DND-41 (cell line): Measurements from ENCODE around the gene TMEM9.

ENCODE experiments used
- ATAC-seq: fragments of 200-7000 bp; cut with Tn5 transposase; 3 replicates; pipeline ENCODE4 v1.9.1; 2021; ENCODE audit warnings: low read depth; ENCODE audit not compliant: insufficient read depth
- DNase-seq: peaks from one replicate; pipeline ENCODE4 v3.0.0-alpha.2; 2020
- H2AFZ ChIP-seq: 2 replicates; pipeline ENCODE4 v1.6.0; 2012; ENCODE audit warnings: low read depth, low read length
- H3K27ac ChIP-seq: 2 replicates; pipeline ENCODE4 v1.5.1; 2012; ENCODE audit warnings: low read length, inconsistent platforms
- H3K27me3 ChIP-seq: fragments of 200-600 bp; sonication (generic); 2 replicates; pipeline ENCODE4 v1.6.0; 2012; ENCODE audit warnings: low read length, mild to moderate bottlenecking, inconsistent platforms; ENCODE audit not compliant: insufficient read depth, poor library complexity
- H3K36me3 ChIP-seq: 2 replicates; pipeline ENCODE4 v1.5.1; 2012; ENCODE audit warnings: low read length, inconsistent platforms; ENCODE audit not compliant: insufficient read depth
- H3K4me1 ChIP-seq: 2 replicates; pipeline ENCODE4 v1.5.1; 2012; ENCODE audit warnings: mild to moderate bottlenecking, low read length; ENCODE audit not compliant: insufficient read depth
- H3K4me2 ChIP-seq: 2 replicates; pipeline ENCODE4 v1.6.0; 2012; ENCODE audit warnings: mild to moderate bottlenecking, moderate library complexity, low read length, inconsistent platforms; ENCODE audit not compliant: insufficient read depth
- H3K4me3 ChIP-seq, 2 experiments: fragments of 200-600 bp in 1 of 2; shearing (Covaris generic) in 1 of 2; 2 replicates each; pipeline ENCODE4 v1.5.1; 2012 to 2016; ENCODE audit warnings: inconsistent platforms in 2 of 2, low read length in 2 of 2, mild to moderate bottlenecking in 2 of 2, low read depth in 1 of 2, moderate library complexity in 1 of 2
- H3K79me2 ChIP-seq: 2 replicates; pipeline ENCODE4 v1.6.0; 2012; ENCODE audit warnings: low read length, inconsistent platforms; ENCODE audit not compliant: insufficient read depth
- H3K9ac ChIP-seq: 2 replicates; pipeline ENCODE4 v1.6.0; 2012; ENCODE audit warnings: low read depth, mild to moderate bottlenecking, inconsistent platforms, low read length, moderate library complexity
- H3K9me3 ChIP-seq: 2 replicates; pipeline ENCODE4 v1.5.1; 2012; ENCODE audit warnings: low read length, moderate library complexity, mild to moderate bottlenecking, inconsistent platforms; ENCODE audit not compliant: insufficient read depth, severe bottlenecking
- H4K20me1 ChIP-seq: 2 replicates; pipeline ENCODE4 v1.6.0; 2012; ENCODE audit warnings: low read length; ENCODE audit not compliant: insufficient read depth
- EZH2 ChIP-seq: IDR thresholded peaks from 3 replicates; pipeline ENCODE4 v1.6.1; 2012; ENCODE audit warnings: borderline replicate concordance, low read depth, mild to moderate bottlenecking, moderate library complexity, low read length, inconsistent platforms; ENCODE audit not compliant: severe bottlenecking
- TF ChIP-seq, protein P1 (sequence below): IDR thresholded peaks from 2 replicates; pipeline ENCODE4 v1.5.1; 2012; ENCODE audit warnings: borderline replicate concordance, low read length, moderate library complexity, mild to moderate bottlenecking; ENCODE audit not compliant: poor library complexity, severe bottlenecking; ENCODE audit errors: extremely low read depth

Gene TMEM9

DNA sequence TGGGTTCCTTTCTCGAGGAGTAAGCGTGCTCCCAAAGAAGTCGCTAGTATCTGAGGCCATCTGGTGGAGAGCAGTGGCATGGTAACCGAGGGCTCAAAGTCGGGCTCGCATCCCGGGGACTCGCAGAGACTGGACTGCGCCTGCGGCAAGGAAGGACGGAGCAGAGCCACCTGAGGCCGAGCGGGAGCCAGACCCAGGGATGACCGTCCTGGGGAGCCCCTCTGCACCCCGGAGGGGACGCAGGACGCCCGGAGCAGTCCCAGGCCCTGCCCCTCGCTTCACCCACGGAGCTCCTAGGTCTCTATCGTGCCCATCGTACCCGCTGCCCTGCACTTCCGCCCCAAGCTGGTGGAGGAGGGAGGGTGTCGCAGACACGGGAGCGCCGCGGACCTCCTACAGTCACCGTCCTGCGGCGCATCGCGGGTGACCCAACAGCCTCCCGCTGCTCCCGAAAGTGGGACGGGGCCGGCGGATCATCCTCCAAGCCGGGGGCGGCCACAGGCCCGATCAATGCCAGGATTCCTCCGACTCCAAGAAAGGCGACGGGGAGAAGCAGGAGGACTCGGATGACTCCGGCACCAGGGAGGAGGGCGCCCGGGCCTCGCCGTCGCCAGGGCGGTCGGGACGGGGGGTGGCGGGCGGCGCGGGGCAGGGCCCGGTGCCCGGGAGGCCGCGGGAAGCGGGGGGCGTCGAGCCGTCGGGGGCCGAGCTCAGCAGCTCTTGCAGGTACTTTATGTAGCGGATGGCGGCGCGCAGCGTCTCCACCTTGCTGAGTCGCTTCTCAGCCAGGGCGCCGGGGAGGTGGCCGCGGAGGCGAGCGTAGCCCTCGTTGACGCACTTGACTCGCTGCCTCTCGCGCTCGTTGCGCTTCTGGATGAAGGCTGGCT is 39.8 kb downstream of the TMEM9 start:
- no peak for TF ChIP-seq EZH2
- TF ChIP-seq, protein P1, sequence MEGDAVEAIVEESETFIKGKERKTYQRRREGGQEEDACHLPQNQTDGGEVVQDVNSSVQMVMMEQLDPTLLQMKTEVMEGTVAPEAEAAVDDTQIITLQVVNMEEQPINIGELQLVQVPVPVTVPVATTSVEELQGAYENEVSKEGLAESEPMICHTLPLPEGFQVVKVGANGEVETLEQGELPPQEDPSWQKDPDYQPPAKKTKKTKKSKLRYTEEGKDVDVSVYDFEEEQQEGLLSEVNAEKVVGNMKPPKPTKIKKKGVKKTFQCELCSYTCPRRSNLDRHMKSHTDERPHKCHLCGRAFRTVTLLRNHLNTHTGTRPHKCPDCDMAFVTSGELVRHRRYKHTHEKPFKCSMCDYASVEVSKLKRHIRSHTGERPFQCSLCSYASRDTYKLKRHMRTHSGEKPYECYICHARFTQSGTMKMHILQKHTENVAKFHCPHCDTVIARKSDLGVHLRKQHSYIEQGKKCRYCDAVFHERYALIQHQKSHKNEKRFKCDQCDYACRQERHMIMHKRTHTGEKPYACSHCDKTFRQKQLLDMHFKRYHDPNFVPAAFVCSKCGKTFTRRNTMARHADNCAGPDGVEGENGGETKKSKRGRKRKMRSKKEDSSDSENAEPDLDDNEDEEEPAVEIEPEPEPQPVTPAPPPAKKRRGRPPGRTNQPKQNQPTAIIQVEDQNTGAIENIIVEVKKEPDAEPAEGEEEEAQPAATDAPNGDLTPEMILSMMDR, result peak; percentile 83
- Histone ChIP-seq H3K27ac (no peak overlapping the region), H3K4me2 (peak overlapping the region; percentile 76), H4K20me1 (no peaks in the 10 kb centered on the region), H3K27me3 (no peaks in the 10 kb centered on the region), H3K9ac (peak overlapping the region; percentile 46), H3K4me3 (peak overlapping the region in 1 of 2 experiments; percentile 52; a peak in 2 of 4 replicates), H3K79me2 (no peaks in the 10 kb centered on the region), H3K9me3 (no peaks in the 10 kb centered on the region), H3K36me3 (no peaks in the 10 kb centered on the region), H3K4me1 (peaks cover 14% of the 10 kb centered on the region), H2AFZ (peak overlapping the region; percentile 72)
- ATAC-seq, result peak; percentile 91
- DNase-seq, result peak; percentile 77

DNA sequence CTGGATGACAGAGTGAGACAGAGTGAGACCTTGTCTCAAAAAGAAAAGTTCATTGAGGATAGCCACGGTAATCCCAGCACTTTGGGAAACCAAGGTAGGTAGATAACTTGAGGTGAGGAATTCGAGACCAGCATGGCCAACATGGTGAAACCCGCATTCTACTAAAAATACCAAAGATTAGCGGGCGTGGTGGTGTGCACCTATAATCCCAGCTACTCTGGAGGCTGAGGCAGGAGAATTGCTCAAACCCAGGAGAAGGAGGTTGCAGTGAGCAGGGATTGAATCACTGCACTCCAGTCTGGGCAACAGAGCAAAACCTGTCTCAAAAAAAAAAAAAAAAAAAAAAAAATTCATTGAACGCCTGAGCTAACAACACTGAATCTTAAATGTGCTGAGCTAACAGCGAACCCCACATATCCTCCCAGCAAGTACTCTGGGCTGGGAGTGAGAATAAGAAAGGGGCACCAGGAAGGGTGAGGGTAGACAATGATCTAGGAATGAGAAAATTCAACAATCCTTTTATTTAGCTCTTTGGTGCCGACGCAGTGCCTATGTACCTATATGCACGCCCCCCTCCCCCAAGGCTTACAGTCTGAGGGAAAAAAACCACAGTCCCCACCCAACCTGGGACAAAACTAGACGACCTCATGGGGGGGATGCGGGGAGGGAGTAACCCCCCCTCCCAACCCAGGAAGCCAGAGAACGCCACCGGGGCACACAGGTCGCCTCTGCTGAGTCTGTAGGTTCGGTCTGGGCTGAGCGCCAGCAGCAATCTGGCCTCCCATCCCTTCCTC is 40.6 kb downstream of the TMEM9 start:
- no peak for DNase-seq
- Histone ChIP-seq H3K4me3 (peak overlapping the region in 1 of 2 experiments; percentile 52; a peak in 2 of 4 replicates), H3K27me3 (no peaks in the 10 kb centered on the region), H3K79me2 (no peaks in the 10 kb centered on the region), H3K27ac (no peak overlapping the region), H3K4me1 (peaks cover 11% of the 10 kb centered on the region), H2AFZ (peak overlapping the region; percentile 72; the same call in 1 of the 2 replicates), H3K4me2 (peak overlapping the region; percentile 76), H4K20me1 (no peaks in the 10 kb centered on the region), H3K36me3 (no peaks in the 10 kb centered on the region), H3K9ac (no peak overlapping the region; the same call in 1 of the 2 replicates), H3K9me3 (no peaks in the 10 kb centered on the region)
- TF ChIP-seq EZH2, result no peak
- TF ChIP-seq, protein P1, result no peak
- ATAC-seq, result no peak

DNA sequence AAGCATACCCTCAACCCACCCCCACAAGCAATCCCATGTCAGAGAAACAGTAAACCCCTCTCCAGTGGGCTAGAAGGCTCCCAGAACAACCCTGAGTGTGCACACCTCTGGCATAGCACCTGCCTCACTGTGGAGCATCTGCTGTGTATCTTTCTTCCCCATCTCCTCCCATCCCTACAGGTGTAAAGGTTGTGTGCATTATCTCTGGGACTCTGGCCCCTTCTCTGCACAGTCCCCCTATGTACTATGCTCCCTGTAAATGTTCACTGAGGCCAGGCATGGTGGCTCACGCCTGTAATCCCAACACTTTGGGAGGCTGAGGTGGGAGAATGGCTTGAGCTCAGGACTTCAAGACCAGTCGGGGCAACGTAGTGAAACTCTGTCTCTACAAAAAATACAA is 41.3 kb downstream of the TMEM9 start:
- Histone ChIP-seq H3K27me3 (no peaks in the 10 kb centered on the region), H3K4me3 (no peak overlapping the region), H3K9me3 (no peaks in the 10 kb centered on the region), H3K79me2 (no peaks in the 10 kb centered on the region), H3K27ac (no peak overlapping the region), H4K20me1 (no peaks in the 10 kb centered on the region), H3K4me2 (no peak overlapping the region), H3K36me3 (no peaks in the 10 kb centered on the region), H3K9ac (no peak overlapping the region), H3K4me1 (peaks cover 11% of the 10 kb centered on the region), H2AFZ (no peak overlapping the region)
- ATAC-seq (no peak), DNase-seq (no peak)
- no peak for TF ChIP-seq EZH2
- TF ChIP-seq, protein P1, result no peak
